ENCODE data around the gene MPRIP.

DNA sequence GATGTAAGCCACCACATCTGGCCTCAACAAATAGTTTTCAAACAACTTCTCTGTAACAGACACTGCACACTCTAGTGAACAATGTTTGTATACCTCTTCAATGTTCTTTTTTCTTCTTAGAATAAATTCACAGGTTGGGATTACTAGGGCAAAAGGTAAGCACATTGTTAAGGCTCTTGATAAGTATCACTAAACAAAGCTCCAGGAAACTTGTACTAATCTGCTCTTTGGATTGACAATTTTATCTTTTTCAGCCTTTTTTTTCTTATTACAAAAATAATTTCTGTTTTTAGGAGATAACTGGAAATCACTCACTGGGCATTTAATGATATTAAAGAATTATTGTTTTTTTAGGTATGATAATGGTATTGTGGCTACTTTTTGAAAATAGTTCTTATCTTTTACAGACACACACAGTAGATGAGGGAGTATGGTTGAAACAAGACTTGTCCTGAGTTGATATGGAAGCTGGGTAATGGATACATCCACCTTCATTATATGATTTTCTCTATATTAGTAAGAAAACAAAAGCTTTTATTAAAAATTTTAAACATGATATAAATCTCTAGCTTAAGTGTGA, 7.7 kb upstream of the MPRIP start:
- TF ChIP-seq CTCF (IDR thresholded peaks at IDR 0.05) (no peak), POLR2A (IDR thresholded peaks at IDR 0.05) (no peak), POLR2AphosphoS5 (IDR thresholded peaks at IDR 0.05) (no peak)
